Prostate gland (tissue), 2 donors: ENCODE results near the gene SLC37A1.

Source experiments
- CTCF ChIP-seq, 4 experiments: fragments of 200-600 bp in 2 of 4; fragments of 450-650 bp in 2 of 4; sonication (generic) in 2 of 4; IDR thresholded peaks; 1 replicate in 3 of 4; 2 replicates in 1 of 4; pipeline ENCODE4 v1.5.1; 2016 to 2019; ENCODE audit warnings: antibody characterized with exemption in 4 of 4, mild to moderate bottlenecking in 2 of 4, moderate library complexity in 2 of 4
- POLR2A ChIP-seq: fragments of 450-650 bp; IDR thresholded peaks from one replicate; pipeline ENCODE4 v1.6.1; 2016; ENCODE audit warnings: antibody characterized with exemption, mild to moderate bottlenecking
- POLR2AphosphoS5 ChIP-seq: sonication (generic); formaldehyde crosslinking; IDR thresholded peaks from one replicate; pipeline ENCODE4 v1.6.1; 2017; ENCODE audit warnings: antibody characterized with exemption

DNA sequence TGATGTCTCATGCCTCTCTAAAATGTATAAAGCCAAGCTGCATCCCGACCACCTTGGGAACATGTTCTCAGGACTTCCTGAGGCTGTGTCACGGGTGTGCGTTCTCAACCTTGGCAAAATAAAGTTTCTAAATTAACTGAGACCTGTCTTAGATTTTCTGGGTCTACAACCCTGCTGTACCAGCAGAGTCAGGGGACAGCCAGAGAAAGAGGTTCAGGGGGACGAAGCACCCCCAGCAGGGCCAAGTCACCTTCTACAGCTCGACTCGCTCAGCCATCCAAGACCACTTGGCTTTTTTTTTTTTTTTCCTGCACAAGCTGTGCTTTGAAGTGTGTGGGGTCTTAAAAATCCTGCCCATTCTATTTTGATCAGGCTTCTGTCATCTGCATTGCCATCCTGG lies 111.3 kb downstream of the SLC37A1 start:
- TF ChIP-seq CTCF (IDR thresholded peaks at IDR 0.05) (no peak), POLR2AphosphoS5 (no peak), POLR2A (no peak)
